H9 (cell line): ENCODE results near the gene IFFO2. TPM values are rescaled to one million over a fixed set of nuclear protein-coding genes. Genes with fewer than 3 reads are reported as not detected.

ENCODE experiments used
- DNase-seq: peaks from one replicate; pipeline ENCODE4 v3.0.0-alpha.2; 2017
- H2AFZ ChIP-seq: one replicate; pipeline ENCODE4 v1.6.1; 2013; ENCODE audit warnings: mild to moderate bottlenecking, low read length, control low read depth, moderate library complexity
- H2AK5ac ChIP-seq: 2 replicates; pipeline ENCODE4 v1.6.1; 2013; ENCODE audit warnings: low read length, control low read depth, mixed read lengths; ENCODE audit not compliant: insufficient read length
- H2BK120ac ChIP-seq: one replicate; pipeline ENCODE4 v1.6.1; 2013; ENCODE audit warnings: low read depth, mild to moderate bottlenecking, low read length, control low read depth, inconsistent platforms; ENCODE audit not compliant: poor library complexity, severe bottlenecking
- H2BK12ac ChIP-seq: 2 replicates; pipeline ENCODE4 v1.6.1; 2013; ENCODE audit warnings: low read length, control low read depth, mixed read lengths, low read depth; ENCODE audit not compliant: insufficient read length
- H2BK15ac ChIP-seq: 2 replicates; pipeline ENCODE4 v1.6.1; 2013; ENCODE audit warnings: low read depth, low read length, control low read depth
- H2BK20ac ChIP-seq: one replicate; pipeline ENCODE4 v1.6.1; 2013; ENCODE audit warnings: low read depth, mild to moderate bottlenecking, low read length, control low read depth, inconsistent platforms; ENCODE audit not compliant: poor library complexity, severe bottlenecking
- H2BK5ac ChIP-seq: 2 replicates; pipeline ENCODE4 v1.6.1; 2013; ENCODE audit warnings: low read length, control low read depth, mixed read lengths; ENCODE audit not compliant: insufficient read length
- H3K14ac ChIP-seq: 2 replicates; pipeline ENCODE4 v1.6.1; 2013; ENCODE audit warnings: low read length, control low read depth; ENCODE audit not compliant: insufficient read depth
- H3K18ac ChIP-seq: 2 replicates; pipeline ENCODE4 v1.6.1; 2013; ENCODE audit warnings: low read depth, mild to moderate bottlenecking, mixed read lengths, low read length, control low read depth; ENCODE audit not compliant: insufficient read length
- H3K23ac ChIP-seq: 2 replicates; pipeline ENCODE4 v1.6.1; 2013; ENCODE audit warnings: low read length, control low read depth, mixed read lengths, low read depth; ENCODE audit not compliant: insufficient read length
- H3K23me2 ChIP-seq: 2 replicates; pipeline ENCODE4 v1.6.1; 2013; ENCODE audit warnings: low read depth, mild to moderate bottlenecking, mixed read lengths, low read length, control low read depth; ENCODE audit not compliant: insufficient read length, poor library complexity, severe bottlenecking
- H3K27ac ChIP-seq: 2 replicates; pipeline ENCODE4 v1.5.1; 2013; ENCODE audit warnings: low read length, control low read depth, mixed read lengths, low read depth; ENCODE audit not compliant: insufficient read length
- H3K27me3 ChIP-seq: 2 replicates; pipeline ENCODE4 v1.6.1; 2013; ENCODE audit warnings: low read length, control low read depth, inconsistent platforms; ENCODE audit not compliant: insufficient read depth
- H3K4ac ChIP-seq: 2 replicates; pipeline ENCODE4 v1.6.1; 2013; ENCODE audit warnings: low read depth, mild to moderate bottlenecking, control low read depth, inconsistent platforms, low read length, moderate library complexity
- H3K4me1 ChIP-seq: 2 replicates; pipeline ENCODE4 v1.6.1; 2013; ENCODE audit warnings: low read length, control low read depth, inconsistent platforms; ENCODE audit not compliant: insufficient read depth
- H3K4me2 ChIP-seq: 2 replicates; pipeline ENCODE4 v1.6.1; 2013; ENCODE audit warnings: low read length, control low read depth, mixed read lengths; ENCODE audit not compliant: insufficient read length, insufficient read depth
- H3K56ac ChIP-seq: 2 replicates; pipeline ENCODE4 v1.6.1; 2013; ENCODE audit warnings: low read depth, mild to moderate bottlenecking, mixed read lengths, low read length, control low read depth; ENCODE audit not compliant: insufficient read length
- H3K79me1 ChIP-seq: 2 replicates; pipeline ENCODE4 v1.6.1; 2013; ENCODE audit warnings: low read depth, mild to moderate bottlenecking, moderate library complexity, low read length, control low read depth, inconsistent platforms; ENCODE audit not compliant: insufficient read depth, poor library complexity, severe bottlenecking
- H3K79me2 ChIP-seq: 2 replicates; pipeline ENCODE4 v1.6.1; 2013; ENCODE audit warnings: low read length, control low read depth, inconsistent platforms; ENCODE audit not compliant: insufficient read depth
- H3K9ac ChIP-seq: 2 replicates; pipeline ENCODE4 v1.6.1; 2013; ENCODE audit warnings: low read length, control low read depth, mixed read lengths; ENCODE audit not compliant: insufficient read length; ENCODE audit errors: extremely low read depth
- H3K9me3 ChIP-seq: one replicate; pipeline ENCODE4 v1.6.1; 2013; ENCODE audit warnings: low read depth, low read length, inconsistent platforms; ENCODE audit not compliant: control insufficient read depth
- H3T11ph ChIP-seq: one replicate; pipeline ENCODE4 v1.6.1; 2013; ENCODE audit warnings: mild to moderate bottlenecking, low read length, control low read depth, inconsistent platforms
- H4K20me1 ChIP-seq: one replicate; pipeline ENCODE4 v1.6.1; 2013; ENCODE audit not compliant: control insufficient read depth, insufficient read length, insufficient read depth
- H4K5ac ChIP-seq: 2 replicates; pipeline ENCODE4 v1.6.1; 2013; ENCODE audit warnings: low read depth, mild to moderate bottlenecking, mixed read lengths, low read length, control low read depth; ENCODE audit not compliant: insufficient read length
- H4K8ac ChIP-seq: replicated peaks from 2 replicates; pipeline ENCODE4 v1.6.1; 2013; ENCODE audit warnings: low read length, control low read depth, mixed read lengths, low read depth; ENCODE audit not compliant: insufficient read length
- H4K91ac ChIP-seq: 2 replicates; pipeline ENCODE4 v1.6.1; 2013; ENCODE audit warnings: low read depth, mild to moderate bottlenecking, moderate library complexity, mixed read lengths, low read length, control low read depth; ENCODE audit not compliant: insufficient read length
- H3K27ac Mint-ChIP-seq, 3 experiments: 2 replicates in 2 of 3; 3 replicates in 1 of 3; pipeline ENCODE4 v1.8.0; 2020 to 2021; ENCODE audit warnings: mixed read lengths in 3 of 3, mild to moderate bottlenecking in 1 of 3, moderate library complexity in 1 of 3
- H3K27me3 Mint-ChIP-seq: 2 replicates; pipeline ENCODE4 v1.8.0; 2021; ENCODE audit warnings: low read depth, mild to moderate bottlenecking, moderate library complexity, mixed read lengths
- H3K36me3 Mint-ChIP-seq, 3 experiments: 2 replicates in 2 of 3; 3 replicates in 1 of 3; pipeline ENCODE4 v1.8.0; 2020 to 2021; ENCODE audit warnings: low read depth in 3 of 3, mixed read lengths in 3 of 3; ENCODE audit not compliant: insufficient read depth in 1 of 3
- H3K4me1 Mint-ChIP-seq, 2 experiments: 2 replicates each; pipeline ENCODE4 v1.8.0; 2020; ENCODE audit warnings: mixed read lengths in 2 of 2
- H3K4me3 Mint-ChIP-seq, 2 experiments: 2 replicates in 1 of 2; 3 replicates in 1 of 2; pipeline ENCODE4 v1.8.0; 2020 to 2021; ENCODE audit warnings: mild to moderate bottlenecking in 2 of 2, mixed read lengths in 2 of 2, moderate library complexity in 1 of 2
- H3K9me3 Mint-ChIP-seq, 2 experiments: 2 replicates in 1 of 2; 3 replicates in 1 of 2; pipeline ENCODE4 v1.8.0; 2020; ENCODE audit warnings: mild to moderate bottlenecking in 2 of 2, mixed read lengths in 2 of 2, moderate library complexity in 1 of 2
- CTCF ChIP-seq: fragments of 200-600 bp; sonication (generic); conservative IDR thresholded peaks from 3 replicates; pipeline ENCODE4 v1.8.0; 2021; ENCODE audit warnings: antibody characterized with exemption, mild to moderate bottlenecking
- WGBS: extraction: QIAGEN DNeasy Blood & Tissue Kit; methylation state at CpG from one replicate; pipeline ENCODE4 v1.1.7; 2013; ENCODE audit warnings: missing lambda C conversion rate, low lambda C conversion rate, mixed read lengths; ENCODE audit not compliant: insufficient read length; ENCODE audit errors: extremely low coverage; 5-methylcytosine and 5-hydroxymethylcytosine counted together
- total RNA-seq: library from RNA; stranded (reverse); gene quantifications from 2 replicates; pipeline ENCODE4 v1.2.1, GENCODE V29; 2021

Gene IFFO2
- total RNA-seq, 1 experiment from 2014 or later: 3.6 TPM

GRCh38 chr1:18928985-18929384 lies 27.5 kb downstream of the IFFO2 start:
- Mint-ChIP-seq H3K27me3 (no peaks in the 10 kb centered on the region; the same call in 1 of the 2 replicates), H3K36me3 (peaks cover 0 to 5% (median 2%) of the 10 kb centered on the region in 3 experiments; a peak in 3 of 7 replicates), H3K4me1 (peaks cover 30 to 32% of the 10 kb centered on the region in 2 experiments), H3K9me3 (peaks cover 2 to 4% of the 10 kb centered on the region in 2 experiments; a peak in 2 of 5 replicates), H3K27ac (no peak overlapping the region; a peak in 1 of 7 replicates), H3K4me3 (no peak overlapping the region)
- Histone ChIP-seq H3K27me3 (no peaks in the 10 kb centered on the region), H2BK120ac (no peak overlapping the region), H3K9ac (no peak overlapping the region), H3K23me2 (no peaks in the 10 kb centered on the region), H2AK5ac (no peak overlapping the region), H4K8ac (no peak overlapping the region), H3K4me2 (no peak overlapping the region), H2BK20ac (no peak overlapping the region), H2BK15ac (no peak overlapping the region), H3K27ac (no peak overlapping the region), H3K14ac (no peak overlapping the region), H2AFZ (no peak overlapping the region), H4K5ac (no peak overlapping the region), H4K20me1 (no peaks in the 10 kb centered on the region), H3K79me1 (no peaks in the 10 kb centered on the region), H3K4me1 (no peaks in the 10 kb centered on the region; the same call in 1 of the 2 replicates), H3T11ph (no peak overlapping the region), H4K91ac (no peak overlapping the region), H2BK5ac (no peak overlapping the region), H3K56ac (no peak overlapping the region), H2BK12ac (no peak overlapping the region), H3K4ac (no peak overlapping the region), H3K79me2 (no peaks in the 10 kb centered on the region), H3K9me3 (no peaks in the 10 kb centered on the region), H3K18ac (no peak overlapping the region), H3K23ac (no peak overlapping the region)
- no peak for DNase-seq
- no CpG with 5 or more reads among the region's 6 CpGs for WGBS
- TF ChIP-seq CTCF: no peak
